ENCODE measurements around the gene KSR1. TPM values are rescaled to one million over a fixed set of nuclear protein-coding genes. Genes with fewer than 3 reads are reported as not detected.

KSR1 gene
- total and polyA plus RNA-seq, 4 donors, result 19.0 to 75.7 (median 42.6) TPM

- ATAC-seq (ENCODE audit: low FRiP score) (no peak), DNase-seq (peak in 1 of 2 donors; percentile 40)
- intact Hi-C loops (cut with DNase I), result loop anchor here in 1 of 2 donors (10.0 kb wide), 1 partner anchor 50 kb away; the partner anchor contains the start of gene KSR1
- Histone ChIP-seq H3K27ac (ENCODE audit: low read depth in 1 of 2, low read length in 2 of 2) (no peak overlapping the region), H3K4me3 (ENCODE audit: low read length in 2 of 2) (no peak overlapping the region), H3K27me3 (ENCODE audit: control insufficient read depth in 1 of 2, insufficient read depth in 2 of 2, low read length in 1 of 2) (no peaks in the 10 kb centered on the region), H3K9me3 (ENCODE audit: control insufficient read depth, low read length) (no peaks in the 10 kb centered on the region), H3K36me3 (ENCODE audit: control insufficient read depth in 1 of 2, insufficient read depth in 2 of 2, low read length in 1 of 2) (no peaks in the 10 kb centered on the region), H3K4me1 (ENCODE audit: control insufficient read depth in 1 of 2, insufficient read depth in 2 of 2, low read length in 2 of 2) (no peaks in the 10 kb centered on the region)
- WGBS, 2 donors, result 77 to 80% methylated on average over 15 of the region's 15 CpGs
Measured at GRCh38 chr17:27504188-27504995, 48.1 kb downstream of the KSR1 start.

GRCh38 chr17:27506348-27507218 is 50.3 kb downstream of the KSR1 start:
- 89 to 90% methylated on average over 15 of the region's 15 CpGs for WGBS, 2 donors
- Histone ChIP-seq H3K4me1 (ENCODE audit: control insufficient read depth in 1 of 2, insufficient read depth in 2 of 2, low read length in 2 of 2) (no peaks in the 10 kb centered on the region), H3K27me3 (ENCODE audit: control insufficient read depth in 1 of 2, insufficient read depth in 2 of 2, low read length in 1 of 2) (no peaks in the 10 kb centered on the region), H3K36me3 (ENCODE audit: control insufficient read depth in 1 of 2, insufficient read depth in 2 of 2, low read length in 1 of 2) (no peaks in the 10 kb centered on the region), H3K27ac (ENCODE audit: low read depth in 1 of 2, low read length in 2 of 2) (no peak overlapping the region), H3K4me3 (ENCODE audit: low read length in 2 of 2) (no peak overlapping the region), H3K9me3 (ENCODE audit: control insufficient read depth, low read length) (no peaks in the 10 kb centered on the region)
- intact Hi-C loops (cut with DNase I), result loop anchor here in 1 of 2 donors (10.0 kb wide), 1 partner anchor 52 kb away; the partner anchor contains the start of gene KSR1
- no peak for DNase-seq
- ATAC-seq (ENCODE audit: low FRiP score), result no peak

GRCh38 chr17:27511168-27511883 is 55.1 kb downstream of the KSR1 start:
- DNase-seq (no peak), ATAC-seq (ENCODE audit: low FRiP score) (no peak)
- Histone ChIP-seq H3K27ac (ENCODE audit: low read depth in 1 of 2, low read length in 2 of 2) (no peak overlapping the region), H3K4me1 (ENCODE audit: control insufficient read depth in 1 of 2, insufficient read depth in 2 of 2, low read length in 2 of 2) (no peaks in the 10 kb centered on the region), H3K4me3 (ENCODE audit: low read length in 2 of 2) (no peak overlapping the region), H3K36me3 (ENCODE audit: control insufficient read depth in 1 of 2, insufficient read depth in 2 of 2, low read length in 1 of 2) (no peaks in the 10 kb centered on the region), H3K27me3 (ENCODE audit: control insufficient read depth in 1 of 2, insufficient read depth in 2 of 2, low read length in 1 of 2) (no peaks in the 10 kb centered on the region), H3K9me3 (ENCODE audit: control insufficient read depth, low read length) (no peaks in the 10 kb centered on the region)
- intact Hi-C loops (cut with DNase I), result no loop called here
- 73 to 77% methylated on average over 10 of the region's 10 CpGs for WGBS, 2 donors

- H3K4me1 ChIP-seq (ENCODE audit: control insufficient read depth in 1 of 2, insufficient read depth in 2 of 2, low read length in 2 of 2), result no peaks in the 10 kb centered on the region
Measured at GRCh38 chr17:27512031-27512430, 55.8 kb downstream of the KSR1 start.

GRCh38 chr17:27512511-27513346 is 56.5 kb downstream of the KSR1 start:
- no peak for ATAC-seq (ENCODE audit: low FRiP score)
- intact Hi-C loops (cut with DNase I), result no loop called here
- Histone ChIP-seq H3K27me3 (ENCODE audit: control insufficient read depth in 1 of 2, insufficient read depth in 2 of 2, low read length in 1 of 2) (no peaks in the 10 kb centered on the region), H3K9me3 (ENCODE audit: control insufficient read depth, low read length) (no peaks in the 10 kb centered on the region), H3K4me3 (ENCODE audit: low read length in 2 of 2) (no peak overlapping the region), H3K27ac (ENCODE audit: low read depth in 1 of 2, low read length in 2 of 2) (no peak overlapping the region), H3K4me1 (ENCODE audit: control insufficient read depth in 1 of 2, insufficient read depth in 2 of 2, low read length in 2 of 2) (no peaks in the 10 kb centered on the region), H3K36me3 (ENCODE audit: control insufficient read depth in 1 of 2, insufficient read depth in 2 of 2, low read length in 1 of 2) (no peaks in the 10 kb centered on the region)
- WGBS, 2 donors, result 88 to 89% methylated on average over 15 of the region's 15 CpGs
- DNase-seq, result no peak

More at GRCh38 chr17:27512031-27512430, 55.8 kb downstream of the KSR1 start:
- ATAC-seq (ENCODE audit: low FRiP score) (no peak), DNase-seq (no peak)
- Histone ChIP-seq H3K9me3 (ENCODE audit: control insufficient read depth, low read length) (no peaks in the 10 kb centered on the region), H3K27ac (ENCODE audit: low read depth in 1 of 2, low read length in 2 of 2) (no peak overlapping the region), H3K4me3 (ENCODE audit: low read length in 2 of 2) (no peak overlapping the region), H3K36me3 (ENCODE audit: control insufficient read depth in 1 of 2, insufficient read depth in 2 of 2, low read length in 1 of 2) (no peaks in the 10 kb centered on the region), H3K27me3 (ENCODE audit: control insufficient read depth in 1 of 2, insufficient read depth in 2 of 2, low read length in 1 of 2) (no peaks in the 10 kb centered on the region)
- intact Hi-C loops (cut with DNase I), result no loop called here
- WGBS, 2 donors, result 83 to 84% methylated on average over 2 of the region's 2 CpGs

- intact Hi-C loops (cut with DNase I), result no loop called here
Measured at GRCh38 chr17:27513849-27514248, 57.6 kb downstream of the KSR1 start.

GRCh38 chr17:27514595-27515413 is 58.6 kb downstream of the KSR1 start:
- intact Hi-C loops (cut with DNase I), result no loop called here
- Histone ChIP-seq H3K4me3 (ENCODE audit: low read length in 2 of 2) (no peak overlapping the region), H3K4me1 (ENCODE audit: control insufficient read depth in 1 of 2, insufficient read depth in 2 of 2, low read length in 2 of 2) (no peaks in the 10 kb centered on the region), H3K9me3 (ENCODE audit: control insufficient read depth, low read length) (no peaks in the 10 kb centered on the region), H3K36me3 (ENCODE audit: control insufficient read depth in 1 of 2, insufficient read depth in 2 of 2, low read length in 1 of 2) (no peaks in the 10 kb centered on the region), H3K27me3 (ENCODE audit: control insufficient read depth in 1 of 2, insufficient read depth in 2 of 2, low read length in 1 of 2) (no peaks in the 10 kb centered on the region), H3K27ac (ENCODE audit: low read depth in 1 of 2, low read length in 2 of 2) (no peak overlapping the region)
- WGBS, 2 donors, result 92 to 94% methylated on average over 7 of the region's 7 CpGs
- ATAC-seq (ENCODE audit: low FRiP score), result no peak
- DNase-seq, result no peak

More at GRCh38 chr17:27513849-27514248, 57.6 kb downstream of the KSR1 start:
- Histone ChIP-seq H3K4me3 (ENCODE audit: low read length in 2 of 2) (no peak overlapping the region), H3K9me3 (ENCODE audit: control insufficient read depth, low read length) (no peaks in the 10 kb centered on the region), H3K27me3 (ENCODE audit: control insufficient read depth in 1 of 2, insufficient read depth in 2 of 2, low read length in 1 of 2) (no peaks in the 10 kb centered on the region), H3K4me1 (ENCODE audit: control insufficient read depth in 1 of 2, insufficient read depth in 2 of 2, low read length in 2 of 2) (no peaks in the 10 kb centered on the region), H3K27ac (ENCODE audit: low read depth in 1 of 2, low read length in 2 of 2) (no peak overlapping the region), H3K36me3 (ENCODE audit: control insufficient read depth in 1 of 2, insufficient read depth in 2 of 2, low read length in 1 of 2) (no peaks in the 10 kb centered on the region)
- ATAC-seq (ENCODE audit: low FRiP score), result no peak
- WGBS, 2 donors, result 85 to 88% methylated on average over 8 of the region's 8 CpGs
- DNase-seq, result no peak

All from aorta (tissue), 5 donors.